Measurements from ENCODE around the gene PRSS53.

GRCh38 chr16:31125844-31126243 is 37.1 kb upstream of the PRSS53 start:
- no peak for TF ChIP-seq ZNF114 (CRISPR knock-in tag; IDR thresholded peaks at IDR 0.05)
- no peak for TF ChIP-seq CTCF (conservative IDR thresholded peaks at IDR 0.05; ENCODE audit: low read depth in 2 of 2)
- no peak for TF ChIP-seq EZH2 (IDR thresholded peaks at IDR 0.05; ENCODE audit: low read depth, unreplicated experiment)
- no peak for TF ChIP-seq EZH2phosphoT487 (IDR thresholded peaks at IDR 0.05; ENCODE audit: unreplicated experiment)
- no peak for TF ChIP-seq POLR2AphosphoS5 (IDR thresholded peaks at IDR 0.05; ENCODE audit: low read depth)
- TF ChIP-seq REST (IDR thresholded peaks at IDR 0.05; ENCODE audit: unreplicated experiment) = no peak
- no peak for TF ChIP-seq ZNF331 (CRISPR knock-in tag; IDR thresholded peaks at IDR 0.05; ENCODE audit: low read depth)
- no peak for TF ChIP-seq CREB1 (CRISPR knock-in tag; IDR thresholded peaks at IDR 0.05; ENCODE audit: low read depth)
- no peak for TF ChIP-seq JUNB (IDR thresholded peaks at IDR 0.05; ENCODE audit: unreplicated experiment)
- TF ChIP-seq ETS1 (IDR thresholded peaks at IDR 0.05) = no peak
- TF ChIP-seq NANOG (IDR thresholded peaks at IDR 0.05; ENCODE audit: borderline replicate concordance) = no peak
- TF ChIP-seq ZNF462 (CRISPR knock-in tag; IDR thresholded peaks at IDR 0.05) = no peak
